Measurements from ENCODE around the gene MAN2B1.
"Not testable (repeated sequence)": the region's sequence is repeated elsewhere in the genome, so short reads cannot be mapped to it uniquely, and the experiment has no call there.

Gene MAN2B1

GRCh38 chr19:12636631-12637030 lies 29.9 kb downstream of the MAN2B1 start:
- no peak for DNase-seq (ENCODE audit: low read depth)
- TF ChIP-seq CTCF (conservative IDR thresholded peaks at IDR 0.05; ENCODE audit: low read depth, low read length), result no peak
- no peak overlapping the region for H3K4me3 ChIP-seq (ENCODE audit: low read length)

- H3K4me3 ChIP-seq (ENCODE audit: low read length), result no peak overlapping the region
- DNase-seq (ENCODE audit: low read depth), result no peak
- TF ChIP-seq CTCF (conservative IDR thresholded peaks at IDR 0.05; ENCODE audit: low read depth, low read length), result no peak
Measured at GRCh38 chr19:12629215-12629614, 37.3 kb downstream of the MAN2B1 start.

GRCh38 chr19:12628040-12629022 lies 38.2 kb downstream of the MAN2B1 start:
- no peak for TF ChIP-seq CTCF (conservative IDR thresholded peaks at IDR 0.05; ENCODE audit: low read depth, low read length)
- no peak for DNase-seq (ENCODE audit: low read depth)
- no peak overlapping the region for H3K4me3 ChIP-seq (ENCODE audit: low read length)

- no peak overlapping the region for H3K4me3 ChIP-seq (ENCODE audit: low read length)
- DNase-seq (ENCODE audit: low read depth), result no peak
- TF ChIP-seq CTCF (conservative IDR thresholded peaks at IDR 0.05; ENCODE audit: low read depth, low read length), result no peak
Measured at GRCh38 chr19:12626958-12627357, 39.6 kb downstream of the MAN2B1 start.

- DNase-seq (ENCODE audit: low read depth), result no peak
- no peak overlapping the region for H3K4me3 ChIP-seq (ENCODE audit: low read length)
- TF ChIP-seq CTCF (conservative IDR thresholded peaks at IDR 0.05; ENCODE audit: low read depth, low read length), result no peak
Measured at GRCh38 chr19:12623361-12624031, 43.0 kb downstream of the MAN2B1 start.

- not testable (repeated sequence) for DNase-seq (ENCODE audit: low read depth); H3K4me3 ChIP-seq (ENCODE audit: low read length)
Measured at GRCh38 chr19:12621253-12622024, 45.1 kb downstream of the MAN2B1 start.

- TF ChIP-seq CTCF (conservative IDR thresholded peaks at IDR 0.05; ENCODE audit: low read depth, low read length), result no peak
- no peak for DNase-seq (ENCODE audit: low read depth)
- H3K4me3 ChIP-seq (ENCODE audit: low read length), result no peak overlapping the region
Measured at GRCh38 chr19:12617646-12618045, 48.9 kb downstream of the MAN2B1 start.

Data from retinal pigment epithelial cell (primary cell).